NT2/D1 (cell line): Measurements from ENCODE around the gene RFX8.

Experiments
- SUZ12 ChIP-seq: IDR thresholded peaks from 2 replicates; pipeline ENCODE4 v1.6.1; 2011; ENCODE audit not compliant: insufficient read length, insufficient read depth; ENCODE audit errors: extremely low read depth
- YY1 ChIP-seq: IDR thresholded peaks from 2 replicates; pipeline ENCODE4 v1.6.1; 2011; ENCODE audit not compliant: insufficient read length, insufficient read depth
- ZNF274 ChIP-seq: IDR thresholded peaks from 2 replicates; pipeline ENCODE4 v1.6.1; 2011; ENCODE audit warnings: mild to moderate bottlenecking, low read depth, low read length

DNA sequence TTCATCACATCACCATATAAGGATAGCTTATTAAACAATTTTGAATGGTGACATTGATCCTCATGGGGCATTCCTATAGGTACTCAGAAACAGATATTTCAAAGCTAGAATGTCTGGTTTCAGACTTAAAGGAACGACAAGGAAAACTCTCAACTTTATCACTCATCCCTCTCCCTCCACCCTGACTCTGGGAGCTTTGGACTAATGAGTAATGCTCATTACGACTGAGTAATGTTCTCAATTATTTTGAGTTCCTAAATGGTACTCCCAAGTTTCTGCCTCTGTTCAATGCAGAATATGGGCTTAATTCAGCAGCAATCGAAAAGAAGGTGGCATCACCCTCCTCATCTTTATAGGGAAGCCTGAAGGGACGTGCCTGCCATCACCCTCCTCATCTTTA lies 43.4 kb downstream of the RFX8 start:
- no peak for TF ChIP-seq SUZ12
- no peak for TF ChIP-seq YY1
- no peak for TF ChIP-seq ZNF274
